Activated naive CD8-positive, alpha-beta T cell treated with anti-CD3 and anti-CD28 coated beads, Interleukin-2, amount 10 ng/mL, durations not matched to agents 7 days and 5 days (primary cell): ENCODE data around the gene CNKSR2. TPM values are rescaled to one million over a fixed set of nuclear protein-coding genes. Genes with fewer than 3 reads are reported as not detected.

Experiments
- ATAC-seq: fragments of 150-1000 bp; cut with Tn5 transposase; one replicate; pipeline ENCODE4 v1.10.0; 2021; ENCODE audit warnings: low read depth, moderate library complexity
- POLR2A ChIA-PET: fragments of 350-600 bp; sonication (Branson Sonifier 250); formaldehyde crosslinking; loops from one replicate; lab custom pipeline; 2021; ENCODE audit warnings: antibody characterized with exemption; lab: Charles Lee
- DNase-seq: peaks from one replicate; pipeline ENCODE4 v3.0.0; 2021
- H3K27ac Mint-ChIP-seq: one replicate; pipeline ENCODE4 v1.8.0; 2022; ENCODE audit warnings: mild to moderate bottlenecking, mixed read lengths
- H3K27me3 Mint-ChIP-seq: one replicate; pipeline ENCODE4 v1.8.0; 2022; ENCODE audit warnings: mild to moderate bottlenecking, moderate library complexity, mixed read lengths
- H3K36me3 Mint-ChIP-seq: one replicate; pipeline ENCODE4 v1.8.0; 2021; ENCODE audit warnings: mild to moderate bottlenecking, mixed read lengths
- H3K4me1 Mint-ChIP-seq: one replicate; pipeline ENCODE4 v1.8.0; 2021; ENCODE audit warnings: mixed read lengths
- H3K4me3 Mint-ChIP-seq: one replicate; pipeline ENCODE4 v1.8.0; 2022; ENCODE audit warnings: mild to moderate bottlenecking, moderate library complexity, mixed read lengths
- H3K9me3 Mint-ChIP-seq: one replicate; pipeline ENCODE4 v1.8.0; 2021; ENCODE audit warnings: mixed read lengths
- total RNA-seq, 2 experiments: library from RNA; stranded (reverse); gene quantifications; one replicate each; pipeline ENCODE4 v1.2.3, GENCODE V29; 2021

CNKSR2 gene
- total RNA-seq, 2 experiments from 2014 or later: 9.0 to 9.2 TPM

DNA sequence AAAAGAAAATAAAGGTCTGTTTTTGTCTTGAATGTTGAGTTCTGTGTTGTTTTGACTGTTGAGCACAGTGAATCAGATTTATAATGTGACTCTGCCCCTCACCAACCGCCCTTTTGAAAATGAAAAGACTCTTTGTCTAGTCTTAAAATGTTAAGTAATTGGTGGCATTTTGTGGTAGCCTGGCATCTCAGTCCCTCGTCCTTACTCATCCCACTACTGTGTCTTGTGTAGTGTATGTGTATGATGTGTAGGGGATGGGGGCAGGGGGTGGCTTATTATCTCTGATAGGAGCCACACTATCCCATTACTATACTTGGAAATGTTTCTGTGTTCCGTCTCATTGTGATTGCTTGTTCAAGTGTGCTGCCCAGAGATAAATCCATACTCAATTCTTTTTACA lies 271.7 kb downstream of the CNKSR2 start:
- Mint-ChIP-seq H3K4me3 (no peak overlapping the region), H3K4me1 (no peaks in the 10 kb centered on the region), H3K9me3 (no peaks in the 10 kb centered on the region), H3K27ac (no peak overlapping the region), H3K27me3 (no peaks in the 10 kb centered on the region), H3K36me3 (peaks cover 5% of the 10 kb centered on the region)
- ATAC-seq (no peak), DNase-seq (no peak)
- POLR2A ChIA-PET: no interaction called here

DNA sequence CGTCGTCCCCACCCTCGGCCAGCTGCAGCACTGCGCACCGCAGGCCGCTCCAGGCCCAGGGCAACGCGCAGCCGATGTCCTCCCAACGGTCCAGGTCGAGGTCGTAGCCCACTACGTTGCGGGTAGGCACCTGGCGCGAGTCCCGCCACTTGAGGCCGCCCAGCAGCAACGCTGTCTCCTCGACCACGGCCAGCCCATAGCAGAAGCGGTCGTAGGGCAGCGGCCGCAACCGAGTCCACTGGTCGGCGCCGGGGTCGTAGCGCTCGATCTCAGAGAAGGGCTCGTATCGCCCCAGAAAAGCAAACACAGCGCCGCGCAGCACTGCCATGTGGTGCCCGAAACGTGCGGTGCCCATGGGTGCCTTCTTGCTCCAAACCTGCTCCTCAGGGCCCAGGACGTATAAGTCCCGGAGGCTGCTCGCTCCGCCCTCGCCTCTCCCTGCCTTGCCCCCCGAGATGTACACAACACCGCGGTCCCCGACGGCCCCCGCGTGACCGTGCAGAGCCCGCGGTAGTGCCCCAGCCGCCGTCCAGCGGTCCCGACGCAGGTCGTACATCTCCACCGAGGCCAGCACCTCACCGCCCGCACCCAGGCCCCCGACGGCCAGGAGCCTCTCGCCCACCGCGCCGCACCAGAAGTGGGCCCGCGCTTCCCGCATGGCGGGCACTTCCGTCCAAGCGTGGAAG lies 281.8 kb downstream of the CNKSR2 start:
- Mint-ChIP-seq H3K27ac (no peak overlapping the region), H3K4me1 (no peaks in the 10 kb centered on the region), H3K36me3 (peaks cover 6% of the 10 kb centered on the region), H3K9me3 (no peaks in the 10 kb centered on the region), H3K27me3 (peaks cover 3% of the 10 kb centered on the region), H3K4me3 (no peak overlapping the region)
- POLR2A ChIA-PET: no interaction called here
- ATAC-seq (no peak), DNase-seq (no peak)

DNA sequence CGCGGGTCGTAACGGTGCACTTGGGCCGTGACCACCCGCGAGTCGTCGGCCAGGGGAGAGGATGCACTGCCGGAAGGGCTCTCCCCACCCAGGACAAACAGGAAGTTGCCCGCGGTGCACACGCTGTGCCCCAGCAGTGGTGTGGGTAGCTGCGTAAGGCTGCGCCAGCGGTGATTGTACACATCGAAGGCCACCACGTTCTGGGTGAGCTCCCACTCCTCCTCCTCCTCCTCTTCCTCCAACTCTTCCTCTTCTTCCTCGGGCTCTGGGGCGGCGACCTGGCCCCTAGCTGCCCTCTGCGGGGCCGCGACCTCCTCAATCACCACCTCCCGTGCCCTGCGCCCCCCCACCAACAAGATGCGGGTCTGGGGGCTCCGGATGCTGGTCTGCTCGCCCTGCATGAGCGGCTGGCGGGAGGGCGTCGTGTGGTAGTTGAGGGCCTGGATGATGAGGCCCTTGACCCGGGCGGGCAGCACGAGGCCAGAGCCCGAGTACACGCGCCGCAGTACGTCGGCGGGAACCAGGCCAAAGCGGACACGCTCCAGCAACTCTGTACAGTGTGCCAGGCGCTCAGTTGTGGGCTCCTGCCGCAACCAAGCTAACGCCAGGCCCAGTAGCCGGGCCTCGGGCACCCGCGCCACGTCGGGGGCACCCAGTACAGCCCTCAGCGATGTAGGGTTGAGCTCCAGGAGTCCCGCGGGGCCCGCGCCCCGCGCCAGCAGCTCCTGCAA lies 282.5 kb downstream of the CNKSR2 start:
- H3K36me3 Mint-ChIP-seq: peaks cover 1% of the 10 kb centered on the region
- H3K4me3 Mint-ChIP-seq: no peak overlapping the region
- no peaks in the 10 kb centered on the region for H3K4me1 Mint-ChIP-seq
- H3K27ac Mint-ChIP-seq: no peak overlapping the region
- DNase-seq: no peak
- no peaks in the 10 kb centered on the region for H3K9me3 Mint-ChIP-seq
- H3K27me3 Mint-ChIP-seq: peaks cover 3% of the 10 kb centered on the region
- POLR2A ChIA-PET: no interaction called here
- ATAC-seq: no peak

GRCh38 chrX:21657318-21658151 lies 283.3 kb downstream of the CNKSR2 start:
- Mint-ChIP-seq H3K27me3 (peaks cover 3% of the 10 kb centered on the region), H3K4me3 (peak overlapping the region; percentile 61), H3K36me3 (peaks cover 1% of the 10 kb centered on the region), H3K4me1 (no peaks in the 10 kb centered on the region), H3K27ac (peak overlapping the region; percentile 58), H3K9me3 (no peaks in the 10 kb centered on the region)
- ATAC-seq (peak; percentile 53), DNase-seq (peak; percentile 33)
- POLR2A ChIA-PET: interaction anchor here (1.3 kb wide), 1 partner anchor 283 kb away, joined by 3 read pairs; the partner anchor contains the start of gene CNKSR2

GRCh38 chrX:21658152-21658737 lies 284.0 kb downstream of the CNKSR2 start, which contains the start of gene KLHL34:
Gene KLHL34, minus strand, starts transcription at chrX:21658330. Its CDS starts 542 bp downstream, at chrX:21657788.
- POLR2A ChIA-PET: interaction anchor here (1.3 kb wide), 1 partner anchor 284 kb away, joined by 3 read pairs; the partner anchor contains the start of gene CNKSR2
- peaks cover 3% of the 10 kb centered on the region for H3K27me3 Mint-ChIP-seq
- no peaks in the 10 kb centered on the region for H3K4me1 Mint-ChIP-seq
- peaks cover 1% of the 10 kb centered on the region for H3K36me3 Mint-ChIP-seq
- peak; percentile 57 for ATAC-seq
- peak within 1 kb of the TSS; percentile 58 for H3K27ac Mint-ChIP-seq
- peak within 1 kb of the TSS; percentile 67 for H3K4me3 Mint-ChIP-seq
- no peaks in the 10 kb centered on the region for H3K9me3 Mint-ChIP-seq
- peak; percentile 31 for DNase-seq

DNA sequence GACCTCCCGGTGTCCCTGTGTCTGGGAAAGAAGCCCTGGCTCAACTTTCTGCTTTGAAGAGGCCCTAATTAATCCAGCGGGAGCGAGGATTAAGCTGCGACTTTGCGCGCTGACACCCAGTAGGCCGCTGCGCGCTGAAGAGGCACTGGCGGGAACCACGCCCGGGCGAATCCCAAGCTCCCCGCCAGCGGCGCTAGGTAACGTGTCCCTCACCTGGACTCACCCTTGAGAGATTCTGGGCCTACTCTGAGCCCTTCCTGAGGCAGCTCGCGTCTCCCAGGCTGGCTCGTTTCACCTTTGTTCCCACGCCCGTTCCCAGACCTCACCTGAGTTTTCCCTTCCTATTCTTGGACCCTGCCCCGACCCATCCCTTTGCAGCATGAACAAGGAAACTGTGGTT lies 284.5 kb downstream of the CNKSR2 start:
- DNase-seq: peak; percentile 26
- H3K9me3 Mint-ChIP-seq: no peaks in the 10 kb centered on the region
- no peak overlapping the region for H3K27ac Mint-ChIP-seq
- peaks cover 7% of the 10 kb centered on the region for H3K27me3 Mint-ChIP-seq
- peaks cover 1% of the 10 kb centered on the region for H3K36me3 Mint-ChIP-seq
- H3K4me3 Mint-ChIP-seq: peak overlapping the region; percentile 67
- no peaks in the 10 kb centered on the region for H3K4me1 Mint-ChIP-seq
- POLR2A ChIA-PET: interaction anchor here (1.3 kb wide), 1 partner anchor 284 kb away, joined by 3 read pairs; the partner anchor contains the start of gene CNKSR2
- ATAC-seq: no peak

GRCh38 chrX:21659320-21659719 lies 285.1 kb downstream of the CNKSR2 start:
- POLR2A ChIA-PET: no interaction called here
- Mint-ChIP-seq H3K9me3 (no peaks in the 10 kb centered on the region), H3K27me3 (peaks cover 7% of the 10 kb centered on the region), H3K36me3 (peaks cover 1% of the 10 kb centered on the region), H3K4me3 (peak overlapping the region; percentile 67), H3K27ac (no peak overlapping the region), H3K4me1 (no peaks in the 10 kb centered on the region)
- DNase-seq: no peak
- ATAC-seq: no peak

DNA sequence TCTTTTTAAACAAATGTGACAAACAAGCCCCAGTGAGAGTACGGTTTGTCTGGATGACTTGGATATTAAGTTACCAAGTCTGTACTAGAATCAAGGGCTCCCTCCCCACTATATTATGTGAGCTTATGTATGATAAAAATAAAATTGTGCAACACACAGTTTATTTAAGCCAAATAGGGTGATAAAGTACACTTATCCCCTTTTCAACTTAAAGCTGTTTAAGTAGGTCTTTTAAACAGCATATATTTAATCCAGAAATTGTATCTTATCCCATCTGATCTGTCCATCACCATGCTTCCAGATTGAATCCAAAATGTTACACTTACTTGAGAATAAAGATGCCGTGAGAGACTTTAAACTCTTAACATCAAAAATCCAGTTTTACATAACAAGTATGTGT lies 285.9 kb downstream of the CNKSR2 start:
- H3K36me3 Mint-ChIP-seq: peaks cover 1% of the 10 kb centered on the region
- no peaks in the 10 kb centered on the region for H3K4me1 Mint-ChIP-seq
- no peak overlapping the region for H3K4me3 Mint-ChIP-seq
- no peaks in the 10 kb centered on the region for H3K9me3 Mint-ChIP-seq
- DNase-seq (no peak), ATAC-seq (no peak)
- no peak overlapping the region for H3K27ac Mint-ChIP-seq
- POLR2A ChIA-PET: no interaction called here
- peaks cover 7% of the 10 kb centered on the region for H3K27me3 Mint-ChIP-seq

DNA sequence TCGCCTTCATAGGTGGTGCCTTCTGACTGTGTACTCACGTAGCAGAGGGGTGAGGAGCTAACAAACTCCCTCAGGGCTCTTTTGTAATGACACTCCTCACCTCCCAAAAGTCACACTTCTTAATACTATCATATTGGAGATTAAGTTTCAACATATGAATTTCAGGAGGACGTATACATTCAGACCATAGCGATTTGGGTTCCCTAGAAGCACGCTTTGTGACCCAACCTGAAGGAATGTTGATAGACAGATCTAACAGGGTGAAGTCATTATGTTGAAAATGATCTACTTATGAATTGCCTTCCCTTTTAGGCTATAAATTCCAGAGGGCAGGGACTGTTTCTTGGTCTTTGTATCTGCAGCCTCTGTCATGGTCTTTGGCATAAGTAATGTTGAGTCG lies 287.1 kb downstream of the CNKSR2 start:
- Mint-ChIP-seq H3K4me3 (no peak overlapping the region), H3K4me1 (no peaks in the 10 kb centered on the region), H3K36me3 (peaks cover 1% of the 10 kb centered on the region), H3K27me3 (peaks cover 7% of the 10 kb centered on the region), H3K27ac (no peak overlapping the region), H3K9me3 (no peaks in the 10 kb centered on the region)
- ATAC-seq (no peak), DNase-seq (no peak)
- POLR2A ChIA-PET: no interaction called here

DNA sequence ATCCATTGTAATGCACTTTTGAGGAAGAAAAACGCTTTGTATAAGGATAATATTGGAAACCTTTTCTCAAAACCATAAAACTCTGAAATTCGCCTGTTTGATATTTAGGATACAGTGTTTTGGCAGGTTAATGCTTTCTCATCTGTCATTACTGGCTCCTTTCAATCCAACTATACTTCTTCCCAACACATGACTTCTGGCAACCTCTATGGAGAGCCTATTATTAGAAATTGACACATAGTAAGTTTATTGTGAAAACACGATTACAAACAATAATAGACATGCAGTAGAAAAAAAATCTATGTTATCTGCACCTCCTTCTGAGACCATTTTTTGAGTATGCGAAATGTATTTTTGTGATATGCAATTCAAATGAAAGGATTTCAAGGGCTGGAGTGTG lies 288.5 kb downstream of the CNKSR2 start:
- Mint-ChIP-seq H3K4me1 (no peaks in the 10 kb centered on the region), H3K27me3 (peaks cover 7% of the 10 kb centered on the region), H3K9me3 (no peaks in the 10 kb centered on the region), H3K4me3 (no peak overlapping the region), H3K27ac (no peak overlapping the region), H3K36me3 (no peaks in the 10 kb centered on the region)
- ATAC-seq: no peak
- no peak for DNase-seq
- POLR2A ChIA-PET: no interaction called here

DNA sequence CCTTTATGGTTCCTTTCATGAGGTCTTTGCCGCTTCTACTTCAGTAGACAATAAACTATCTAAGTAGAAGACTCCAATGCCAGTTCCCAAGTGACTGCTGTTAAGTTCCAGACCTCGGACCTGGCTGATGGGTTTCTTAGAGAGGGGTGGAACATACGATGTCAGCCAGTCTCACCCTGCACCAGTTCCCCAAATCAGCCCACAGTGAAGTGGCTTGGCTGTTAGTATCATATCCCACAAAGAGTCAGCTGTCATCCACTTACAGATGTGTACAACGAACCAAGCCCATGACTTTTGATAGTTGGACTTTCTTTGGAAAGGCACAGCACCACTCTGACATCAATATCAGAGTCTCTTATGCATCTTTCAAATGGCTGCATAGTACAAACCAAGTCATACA lies 292.0 kb downstream of the CNKSR2 start:
- Mint-ChIP-seq H3K27ac (no peak overlapping the region), H3K9me3 (no peaks in the 10 kb centered on the region), H3K36me3 (no peaks in the 10 kb centered on the region), H3K4me1 (no peaks in the 10 kb centered on the region), H3K4me3 (no peak overlapping the region), H3K27me3 (peaks cover 4% of the 10 kb centered on the region)
- POLR2A ChIA-PET: no interaction called here
- ATAC-seq (no peak), DNase-seq (no peak)

DNA sequence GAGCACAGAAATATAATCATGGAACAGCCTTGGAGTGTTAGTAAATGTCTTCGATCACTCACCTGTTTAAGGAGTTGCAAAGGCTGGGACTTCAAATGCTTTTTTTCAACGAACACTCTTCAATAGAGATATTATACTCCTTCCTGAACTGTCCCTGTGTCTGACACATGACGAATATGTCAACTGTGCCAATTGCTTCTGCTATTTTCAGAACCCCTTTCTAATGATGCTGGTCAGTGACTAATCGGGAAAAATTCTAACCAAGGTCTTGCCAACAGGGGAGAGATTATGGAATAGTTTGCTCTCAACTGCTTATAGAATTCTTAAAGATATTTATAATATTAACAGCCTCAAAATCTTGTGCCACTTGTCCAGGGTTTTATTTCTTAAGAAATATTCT lies 292.5 kb downstream of the CNKSR2 start:
- no peak for ATAC-seq
- POLR2A ChIA-PET: no interaction called here

More for the DNA sequence above, 292.5 kb downstream of the CNKSR2 start:
- no peaks in the 10 kb centered on the region for H3K4me1 Mint-ChIP-seq
- no peak for DNase-seq
- no peaks in the 10 kb centered on the region for H3K9me3 Mint-ChIP-seq
- no peak overlapping the region for H3K27ac Mint-ChIP-seq
- H3K27me3 Mint-ChIP-seq: peaks cover 4% of the 10 kb centered on the region
- H3K4me3 Mint-ChIP-seq: no peak overlapping the region
- H3K36me3 Mint-ChIP-seq: no peaks in the 10 kb centered on the region
